T-cell (primary cell): ENCODE results near the gene EXOC8. TPM values are rescaled to one million over a fixed set of nuclear protein-coding genes. Genes with fewer than 3 reads are reported as not detected.

ENCODE experiments used
- ATAC-seq, 4 experiments: fragments of 200-7000 bp in 3 of 4; fragments of 150-1000 bp in 1 of 4; cut with Tn5 transposase; replicated peaks in 1 of 4; 1 replicate in 3 of 4; 2 replicates in 1 of 4; pipeline ENCODE4 v1.10.0; 2021; ENCODE audit warnings: moderate library complexity in 3 of 4, mild to moderate bottlenecking in 2 of 4, moderate number of reproducible peaks in 1 of 4
- CTCF ChIA-PET, 2 donors: fragments of 300-600 bp; sonication (Branson Sonifier 250); formaldehyde crosslinking; loops; one replicate each; lab custom pipeline; 2022; ENCODE audit warnings: antibody characterized with exemption in 2 of 2; lab: Charles Lee
- POLR2A ChIA-PET, 2 donors: fragments of 300-600 bp; sonication (Branson Sonifier 250); formaldehyde crosslinking; loops; one replicate each; lab custom pipeline; 2022; ENCODE audit warnings: antibody characterized with exemption in 2 of 2; lab: Charles Lee
- DNase-seq, 35 experiments: peaks; one replicate each; pipeline versions ENCODE4 v3.0.0 to v3.0.0-alpha.2; 2013 to 2023
- H3K27ac ChIP-seq: one replicate; pipeline ENCODE4 v1.5.1; 2013; ENCODE audit warnings: low read length
- H3K27me3 ChIP-seq, 2 experiments: replicated peaks in 1 of 2; 1 replicate in 1 of 2; 2 replicates in 1 of 2; pipeline versions ENCODE4 v1.6.1 to v1.7.0; 2013; ENCODE audit warnings: low read length in 1 of 2, mixed read lengths in 1 of 2; ENCODE audit not compliant: control insufficient read depth in 2 of 2, insufficient read depth in 2 of 2; ENCODE audit errors: extremely low read depth in 1 of 2
- H3K36me3 ChIP-seq, 2 donors: 1 replicate in 1 of 2; 2 replicates in 1 of 2; pipeline versions ENCODE4 v1.6.1 to v1.7.0; 2013; ENCODE audit warnings: low read length in 1 of 2; ENCODE audit not compliant: control insufficient read depth in 2 of 2, insufficient read depth in 1 of 2; ENCODE audit errors: extremely low read depth in 1 of 2
- H3K4me1 ChIP-seq, 2 experiments: 1 replicate in 1 of 2; 2 replicates in 1 of 2; pipeline versions ENCODE4 v1.6.1 to v1.7.0; 2013; ENCODE audit warnings: low read length in 2 of 2, mixed read lengths in 1 of 2; ENCODE audit not compliant: insufficient read depth in 2 of 2, control insufficient read depth in 1 of 2; ENCODE audit errors: extremely low read depth in 1 of 2
- H3K4me3 ChIP-seq, 2 donors: 1 replicate in 1 of 2; 2 replicates in 1 of 2; pipeline versions ENCODE4 v1.5.1 to v1.7.0; 2013; ENCODE audit warnings: mild to moderate bottlenecking in 2 of 2, low read length in 1 of 2, moderate library complexity in 1 of 2; ENCODE audit not compliant: control insufficient read depth in 1 of 2; ENCODE audit errors: extremely low read depth in 1 of 2
- H3K9me3 ChIP-seq: 2 replicates; pipeline ENCODE4 v1.7.0; 2013
- H3K27ac Mint-ChIP-seq, 2 donors: one replicate each; pipeline ENCODE4 v1.8.0; 2020 to 2021; ENCODE audit warnings: mild to moderate bottlenecking in 2 of 2, mixed read lengths in 2 of 2
- H3K27me3 Mint-ChIP-seq, 2 donors: one replicate each; pipeline ENCODE4 v1.8.0; 2021 to 2022; ENCODE audit warnings: mixed read lengths in 2 of 2
- H3K36me3 Mint-ChIP-seq: one replicate; pipeline ENCODE4 v1.8.0; 2021; ENCODE audit warnings: mixed read lengths
- H3K4me1 Mint-ChIP-seq, 3 donors: one replicate each; pipeline ENCODE4 v1.8.0; 2020 to 2022; ENCODE audit warnings: mixed read lengths in 3 of 3, mild to moderate bottlenecking in 1 of 3
- H3K4me3 Mint-ChIP-seq, 3 donors: one replicate each; pipeline ENCODE4 v1.8.0; 2020 to 2022; ENCODE audit warnings: mild to moderate bottlenecking in 3 of 3, mixed read lengths in 3 of 3, moderate library complexity in 3 of 3
- H3K9me3 Mint-ChIP-seq, 3 donors: one replicate each; pipeline ENCODE4 v1.8.0; 2020 to 2022; ENCODE audit warnings: mixed read lengths in 3 of 3
- WGBS: methylation state at CpG from one replicate; pipeline ENCODE4 v1.1.5; 2013; ENCODE audit warnings: missing lambda C conversion rate; ENCODE audit not compliant: insufficient coverage; 5-methylcytosine and 5-hydroxymethylcytosine counted together
- total RNA-seq, 35 experiments: library from RNA in 6 of 35; stranded (reverse) in 6 of 35; fragments of 120-200 nt in 1 of 35; gene quantifications; one replicate each; pipeline versions ENCODE4 v1.2.1 to v1.2.4 and lab custom pipeline; 2013 to 2026

The EXOC8 gene
- total RNA-seq, 5 donors from 2014 or later (not counting 1 experiment from before 2014, with no cell fraction given): 27.3 to 34.9 (median 30.6) TPM

GRCh38 chr1:231301990-231302389 is 35.7 kb downstream of the EXOC8 start:
- H3K4me3 ChIP-seq: no peak overlapping the region
- DNase-seq: no peak
- Mint-ChIP-seq H3K4me1 (no peaks in the 10 kb centered on the region), H3K36me3 (no peaks in the 10 kb centered on the region), H3K27ac (no peak overlapping the region), H3K27me3 (no peaks in the 10 kb centered on the region), H3K4me3 (no peak overlapping the region), H3K9me3 (no peaks in the 10 kb centered on the region)
- no peak for ATAC-seq
- no peaks in the 10 kb centered on the region for H3K27me3 ChIP-seq
- CTCF ChIA-PET: no interaction called here
- H3K4me1 ChIP-seq: no peaks in the 10 kb centered on the region
- WGBS: 100% methylated on average over 2 of the region's 3 CpGs
- no peak overlapping the region for H3K27ac ChIP-seq
- POLR2A ChIA-PET: no interaction called here
- no peaks in the 10 kb centered on the region for H3K36me3 ChIP-seq
- no peaks in the 10 kb centered on the region for H3K9me3 ChIP-seq

DNA sequence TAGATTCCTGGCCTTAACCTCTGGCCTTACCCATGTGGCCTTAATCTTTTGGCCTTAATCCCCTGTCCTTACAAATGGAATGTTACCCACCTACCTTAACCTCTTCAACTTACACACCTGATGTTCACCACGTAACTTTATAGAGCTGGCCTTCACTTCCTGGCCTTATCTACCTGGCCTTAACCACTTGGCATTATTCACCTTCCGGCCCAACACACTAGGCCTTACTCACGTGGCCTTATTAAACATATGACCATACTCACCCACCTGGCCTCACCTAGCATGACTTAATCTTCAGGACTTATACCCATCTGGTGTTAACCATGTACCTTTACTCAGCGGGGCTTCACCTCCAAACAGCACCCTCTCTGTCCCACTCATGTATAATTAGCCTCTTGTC is 41.7 kb downstream of the EXOC8 start:
- Histone ChIP-seq H3K4me1 (no peaks in the 10 kb centered on the region), H3K9me3 (no peaks in the 10 kb centered on the region), H3K4me3 (no peak overlapping the region), H3K36me3 (no peaks in the 10 kb centered on the region), H3K27me3 (no peaks in the 10 kb centered on the region), H3K27ac (no peak overlapping the region)
- Mint-ChIP-seq H3K4me3 (no peak overlapping the region), H3K27ac (no peak overlapping the region), H3K36me3 (no peaks in the 10 kb centered on the region), H3K9me3 (no peaks in the 10 kb centered on the region), H3K27me3 (no peaks in the 10 kb centered on the region), H3K4me1 (no peaks in the 10 kb centered on the region)
- no peak for ATAC-seq
- CTCF ChIA-PET: no interaction called here
- no peak for DNase-seq
- 96% methylated on average over 4 of the region's 4 CpGs for WGBS
- POLR2A ChIA-PET: no interaction called here

DNA sequence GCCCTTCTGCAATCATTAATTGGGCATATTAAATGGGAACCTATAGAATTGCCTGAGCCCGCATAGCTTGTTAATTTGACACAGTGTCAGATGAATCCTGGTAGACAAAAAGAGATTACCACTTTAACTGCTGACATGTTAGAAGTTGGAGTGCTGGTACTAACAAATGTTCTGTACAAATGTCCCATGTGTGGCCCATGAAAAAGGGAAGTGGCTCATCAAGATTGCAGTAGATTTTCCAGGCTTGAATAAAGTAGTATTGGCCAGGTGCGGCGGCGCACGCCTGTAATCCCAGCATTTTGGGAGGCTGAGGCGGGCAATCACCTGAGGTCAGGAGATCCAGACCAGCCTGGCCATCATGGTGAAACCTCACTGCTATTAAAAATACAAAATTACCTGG is 51.0 kb downstream of the EXOC8 start:
- Histone ChIP-seq H3K9me3 (no peaks in the 10 kb centered on the region), H3K27me3 (no peaks in the 10 kb centered on the region), H3K36me3 (no peaks in the 10 kb centered on the region), H3K4me1 (no peaks in the 10 kb centered on the region), H3K4me3 (no peak overlapping the region), H3K27ac (no peak overlapping the region)
- Mint-ChIP-seq H3K4me1 (no peaks in the 10 kb centered on the region), H3K4me3 (no peak overlapping the region), H3K36me3 (no peaks in the 10 kb centered on the region), H3K27me3 (no peaks in the 10 kb centered on the region), H3K27ac (no peak overlapping the region), H3K9me3 (no peaks in the 10 kb centered on the region)
- ATAC-seq (no peak), DNase-seq (no peak)
- POLR2A ChIA-PET: no interaction called here
- 100% methylated on average over 5 of the region's 6 CpGs for WGBS
- CTCF ChIA-PET: no interaction called here

DNA sequence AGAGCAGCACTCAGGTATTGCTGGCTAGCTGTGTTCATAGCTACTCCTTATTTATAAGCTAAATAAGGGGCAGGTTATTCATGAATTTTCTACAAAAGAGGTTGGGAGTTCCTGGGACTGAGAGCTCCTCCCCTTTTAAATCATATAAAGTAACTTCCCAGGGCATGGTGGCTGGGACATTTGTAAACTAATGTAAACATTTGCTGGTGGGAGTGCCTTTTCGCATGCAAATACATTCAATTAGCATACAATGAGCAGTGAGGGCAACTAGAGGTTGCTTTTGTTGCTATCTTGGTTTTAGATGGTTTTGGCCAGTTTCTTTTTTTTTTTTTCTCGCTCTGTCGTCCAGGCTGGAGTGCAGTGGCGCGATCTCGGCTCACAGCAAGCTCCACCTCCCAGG is 53.2 kb downstream of the EXOC8 start:
- DNase-seq (no peak), ATAC-seq (no peak)
- ChIA-PET CTCF (no interaction called here), POLR2A (interaction anchor here in 1 of 2 donors (0.7 kb wide), 1 partner anchor 111 kb away, joined by 4 read pairs; no protein-coding TSS in a partner anchor)
- no peak overlapping the region for H3K27ac Mint-ChIP-seq
- Histone ChIP-seq H3K27me3 (no peaks in the 10 kb centered on the region), H3K4me3 (no peak overlapping the region), H3K27ac (no peak overlapping the region), H3K9me3 (no peaks in the 10 kb centered on the region), H3K36me3 (no peaks in the 10 kb centered on the region), H3K4me1 (no peaks in the 10 kb centered on the region)
- H3K4me1 Mint-ChIP-seq: no peaks in the 10 kb centered on the region
- WGBS: no CpG with 5 or more reads among the region's 6 CpGs
- H3K4me3 Mint-ChIP-seq: no peak overlapping the region
- H3K9me3 Mint-ChIP-seq: no peaks in the 10 kb centered on the region
- no peaks in the 10 kb centered on the region for H3K36me3 Mint-ChIP-seq
- H3K27me3 Mint-ChIP-seq: no peaks in the 10 kb centered on the region

Other genes with a start within 250 kb of the EXOC8 start
- not detected for gene TRIM67, start 175.8 kb downstream of the EXOC8 start, total RNA-seq
- gene GNPAT, start 96.6 kb downstream of the EXOC8 start, total RNA-seq: 10 to 100 TPM; 23.7 to 36.9 (median 35.5) TPM
- 10 to 100 TPM; 12.6 to 28.9 (median 18.2) TPM for gene SPRTN, start 441 bp upstream of the EXOC8 start, total RNA-seq
- 10 to 100 TPM; 13.9 to 20.8 (median 18.5) TPM for gene EGLN1, start 84.4 kb upstream of the EXOC8 start, total RNA-seq
- 10 to 100 TPM; 31.0 to 40.6 (median 35.0) TPM for gene TSNAX, start 190.8 kb upstream of the EXOC8 start, total RNA-seq